22Rv1 (cell line): ENCODE results near the gene CC2D2A.

Experiments used
- ZFX ChIP-seq: fragments of 450-650 bp; IDR thresholded peaks from 2 replicates; pipeline ENCODE4 v1.6.1; 2017; ENCODE audit warnings: antibody characterized with exemption, borderline replicate concordance
- TF ChIP-seq, protein P1 (sequence below): fragments of 450-650 bp; IDR thresholded peaks from 2 replicates; pipeline ENCODE4 v1.5.1; 2017; ENCODE audit warnings: mild to moderate bottlenecking

DNA sequence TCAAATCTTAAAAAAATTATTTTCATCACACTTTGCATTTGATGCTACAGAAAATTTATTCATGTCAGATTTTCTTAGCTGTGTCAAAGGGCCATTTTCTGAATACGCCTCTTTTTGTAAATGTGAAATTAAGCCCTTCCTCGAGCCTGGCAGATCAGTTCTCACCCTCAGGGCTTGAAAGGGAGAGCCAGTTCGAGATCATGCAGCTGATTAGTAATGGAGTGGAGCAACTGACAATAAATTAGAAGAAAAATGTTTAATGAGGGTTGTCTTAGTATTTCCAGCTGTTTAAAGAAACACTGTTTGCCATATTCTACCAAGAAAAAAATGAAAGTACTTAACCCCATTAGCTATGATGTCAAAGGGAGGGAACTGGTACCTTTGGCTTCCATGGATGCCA is 28.7 kb downstream of the CC2D2A start:
- TF ChIP-seq, protein P1, sequence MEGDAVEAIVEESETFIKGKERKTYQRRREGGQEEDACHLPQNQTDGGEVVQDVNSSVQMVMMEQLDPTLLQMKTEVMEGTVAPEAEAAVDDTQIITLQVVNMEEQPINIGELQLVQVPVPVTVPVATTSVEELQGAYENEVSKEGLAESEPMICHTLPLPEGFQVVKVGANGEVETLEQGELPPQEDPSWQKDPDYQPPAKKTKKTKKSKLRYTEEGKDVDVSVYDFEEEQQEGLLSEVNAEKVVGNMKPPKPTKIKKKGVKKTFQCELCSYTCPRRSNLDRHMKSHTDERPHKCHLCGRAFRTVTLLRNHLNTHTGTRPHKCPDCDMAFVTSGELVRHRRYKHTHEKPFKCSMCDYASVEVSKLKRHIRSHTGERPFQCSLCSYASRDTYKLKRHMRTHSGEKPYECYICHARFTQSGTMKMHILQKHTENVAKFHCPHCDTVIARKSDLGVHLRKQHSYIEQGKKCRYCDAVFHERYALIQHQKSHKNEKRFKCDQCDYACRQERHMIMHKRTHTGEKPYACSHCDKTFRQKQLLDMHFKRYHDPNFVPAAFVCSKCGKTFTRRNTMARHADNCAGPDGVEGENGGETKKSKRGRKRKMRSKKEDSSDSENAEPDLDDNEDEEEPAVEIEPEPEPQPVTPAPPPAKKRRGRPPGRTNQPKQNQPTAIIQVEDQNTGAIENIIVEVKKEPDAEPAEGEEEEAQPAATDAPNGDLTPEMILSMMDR = no peak
- TF ChIP-seq ZFX = no peak
